Stimulated activated CD8-positive, alpha-beta memory T cell treated with anti-CD3 and anti-CD28 coated beads, Interleukin-15, amount 100 ng/mL, for 48 hours (primary cell): ENCODE measurements around the gene CTDNEP1.

Experiments used
- DNase-seq, 2 donors: peaks; one replicate each; pipeline ENCODE4 v3.0.0-alpha.2; 2020; ENCODE audit warnings: low read depth in 2 of 2

Gene CTDNEP1

DNA sequence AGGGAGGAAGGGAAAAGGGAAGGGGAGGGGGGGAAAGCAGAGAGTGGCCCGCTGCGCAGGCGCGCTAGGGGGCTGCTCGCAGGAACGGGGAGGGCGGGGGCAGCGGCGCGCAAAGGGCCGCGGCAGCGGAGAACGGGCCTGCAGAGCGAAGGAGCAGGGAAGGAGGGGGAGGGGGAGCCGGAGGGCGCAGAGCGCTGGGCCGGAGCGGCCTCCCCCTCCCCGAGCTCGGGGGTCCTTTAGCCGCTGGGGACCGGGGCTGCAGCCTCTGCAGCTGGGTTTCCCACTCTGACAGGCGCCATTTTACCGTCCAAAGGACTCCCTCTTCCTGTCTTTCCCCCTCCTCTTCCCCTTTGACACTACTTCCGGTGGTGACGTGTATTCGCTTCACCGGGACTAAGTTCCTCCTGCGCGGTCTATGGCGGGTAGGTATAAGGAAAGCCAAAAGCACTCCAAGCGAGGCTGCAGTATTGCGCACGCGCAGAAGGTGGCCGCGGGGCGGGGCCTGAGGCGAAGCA is at the start of gene CTDNEP1:
CTDNEP1 (minus strand) TSS at position 74 of the 515 bp plus-strand sequence. CDS start 438 bp downstream, outside the sequence.
- peak; percentile 95 to 98 for DNase-seq

DNA sequence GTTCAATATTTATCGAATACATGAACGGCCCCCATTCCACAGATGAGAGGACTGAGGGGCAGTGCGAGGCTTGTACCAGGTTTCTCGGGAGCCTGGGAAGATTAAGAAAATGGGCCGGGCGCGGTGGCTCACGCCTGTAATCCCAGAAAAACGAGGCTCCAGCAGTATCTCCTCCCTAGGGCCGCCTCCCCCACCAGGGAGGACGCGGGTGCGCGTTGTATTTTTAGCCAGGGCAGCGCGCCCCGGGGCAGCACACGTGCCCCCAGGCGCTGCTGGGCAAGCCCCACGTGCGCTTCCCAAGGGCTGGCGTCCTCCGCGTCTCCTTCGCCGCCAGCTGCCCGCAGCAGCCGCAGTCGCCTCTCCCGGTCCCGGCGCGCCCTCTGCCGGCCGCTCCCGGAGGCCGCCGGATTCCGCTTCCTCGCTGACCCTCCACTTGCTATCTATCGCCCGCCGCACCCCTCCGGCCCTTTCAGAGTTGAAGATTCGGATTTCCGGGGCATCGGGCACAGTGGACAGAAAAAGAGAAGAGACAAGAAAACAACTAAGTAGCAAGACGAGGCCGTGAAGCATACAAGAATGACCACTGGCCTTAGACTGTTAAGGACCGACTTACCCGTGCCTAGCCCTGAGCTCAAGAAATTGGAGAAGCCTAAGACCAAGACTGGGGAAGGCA is 44.8 kb upstream of the CTDNEP1 start:
- peak; percentile 60 to 61 for DNase-seq

DNA sequence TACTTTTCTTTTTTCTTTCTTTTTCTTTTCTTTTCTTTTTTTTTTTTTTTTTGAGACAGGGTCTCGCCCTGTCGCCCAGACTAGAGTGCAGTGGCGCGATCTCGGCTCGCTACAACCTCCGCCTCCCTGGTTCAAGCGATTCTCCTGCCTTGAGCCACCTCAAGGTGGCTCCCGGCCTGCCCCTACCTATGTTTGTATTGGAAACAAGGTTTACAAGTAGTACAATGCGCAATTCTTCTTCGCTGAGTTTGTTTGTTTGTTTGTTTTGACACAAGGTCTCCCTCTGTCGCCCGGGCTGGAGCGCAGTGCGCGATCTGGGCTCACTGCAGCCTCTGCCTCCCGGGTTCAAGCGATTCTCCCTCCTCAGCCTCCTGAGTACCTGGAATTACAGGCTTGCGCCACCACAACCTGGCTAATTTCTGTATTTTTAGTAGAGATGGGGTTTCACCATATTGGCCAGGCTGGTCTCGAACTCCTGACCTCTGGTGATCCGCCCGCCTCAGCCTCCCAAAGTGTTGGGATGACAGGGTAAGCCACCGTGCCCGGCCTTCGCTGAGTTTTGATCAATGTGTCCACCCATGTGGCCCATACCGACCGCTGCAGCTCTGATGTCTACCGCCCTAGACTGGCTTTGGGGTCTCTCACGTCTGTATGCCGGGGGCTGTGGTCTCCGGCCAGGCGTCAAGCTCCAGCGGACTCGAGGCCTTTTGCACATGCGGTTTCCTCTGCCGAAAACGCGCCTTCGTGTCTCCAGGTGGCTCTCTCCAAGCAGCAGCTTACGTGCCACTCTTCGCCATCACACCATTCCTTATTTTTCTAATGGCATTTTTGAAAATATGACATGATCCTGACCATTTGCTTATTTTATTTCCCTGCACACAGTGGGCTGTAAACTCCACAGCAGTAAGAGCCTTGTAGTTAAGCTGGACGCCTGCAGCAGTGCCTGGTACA is 44.0 kb upstream of the CTDNEP1 start:
- DNase-seq = no peak

DNA sequence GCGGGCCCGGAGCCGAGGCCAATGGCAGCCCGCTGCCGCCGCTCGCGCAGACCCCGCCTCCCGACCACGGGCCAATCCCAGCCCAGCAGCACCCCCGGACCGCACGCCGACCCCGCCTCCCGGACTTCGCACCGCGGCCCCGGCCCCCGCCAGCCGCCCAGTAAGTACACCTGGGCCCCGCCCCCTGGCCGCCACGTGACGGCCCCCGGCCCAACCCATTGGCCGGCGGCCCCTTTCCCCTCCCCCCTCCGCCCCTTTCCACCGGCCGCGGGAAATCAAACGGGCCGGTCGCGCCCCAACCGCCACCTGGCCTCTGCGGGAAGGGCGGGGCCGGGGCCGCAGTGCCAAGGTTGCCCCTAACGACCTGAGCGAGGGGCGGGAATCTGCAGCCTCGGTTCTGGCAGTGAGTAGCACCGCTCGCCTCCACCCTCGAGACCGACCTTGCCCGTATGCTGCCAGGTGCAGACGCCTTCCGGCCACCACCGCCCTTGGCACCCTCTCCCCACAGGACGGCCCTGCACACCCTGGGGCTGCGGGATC is 43.1 kb upstream of the CTDNEP1 start, which contains the start of gene YBX2:
YBX2 (minus strand) TSS at position 26 of the 540 bp plus-strand sequence. CDS start 139 bp downstream, outside the sequence.
- DNase-seq = peak; percentile 70 to 81

DNA sequence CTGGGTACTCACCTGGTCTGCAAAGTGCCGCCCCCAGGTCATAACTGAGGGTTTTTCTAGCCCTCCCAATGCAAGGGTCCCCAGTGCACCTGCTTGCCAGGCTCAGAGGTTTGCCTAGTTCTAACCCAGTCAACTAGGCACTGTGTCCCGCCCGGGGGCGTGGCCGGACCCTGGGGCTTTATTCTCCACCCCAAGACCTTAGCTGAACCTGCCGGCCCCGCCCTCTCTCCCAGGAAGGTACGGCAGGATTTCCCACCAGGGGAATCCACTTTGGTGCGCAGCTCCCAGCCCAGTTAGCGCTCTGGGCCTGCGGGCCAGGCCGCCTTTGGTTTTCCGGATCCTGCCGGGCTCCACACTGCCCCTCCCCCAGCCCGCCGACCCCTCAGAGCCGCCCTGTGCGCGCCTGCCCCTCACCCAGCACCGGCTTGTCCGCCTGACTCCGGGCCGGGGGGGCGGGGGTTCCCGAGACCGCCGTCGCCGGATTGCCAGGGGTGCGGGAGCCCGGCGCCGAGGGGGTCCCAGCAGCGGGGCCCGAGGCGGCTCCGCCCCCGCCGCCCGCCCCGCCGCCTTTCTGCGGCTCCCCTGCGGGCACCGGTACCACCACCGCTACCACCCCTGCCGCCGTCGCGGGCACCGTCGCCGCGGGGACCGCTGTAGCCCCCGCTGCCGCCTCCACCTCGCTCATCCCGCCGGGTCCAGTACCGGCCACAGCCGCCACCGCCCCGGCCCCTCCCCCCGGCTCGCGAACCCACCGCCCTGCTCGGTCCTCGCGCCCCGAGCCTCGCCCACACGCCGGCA is 42.5 kb upstream of the CTDNEP1 start:
- DNase-seq = no peak

DNA sequence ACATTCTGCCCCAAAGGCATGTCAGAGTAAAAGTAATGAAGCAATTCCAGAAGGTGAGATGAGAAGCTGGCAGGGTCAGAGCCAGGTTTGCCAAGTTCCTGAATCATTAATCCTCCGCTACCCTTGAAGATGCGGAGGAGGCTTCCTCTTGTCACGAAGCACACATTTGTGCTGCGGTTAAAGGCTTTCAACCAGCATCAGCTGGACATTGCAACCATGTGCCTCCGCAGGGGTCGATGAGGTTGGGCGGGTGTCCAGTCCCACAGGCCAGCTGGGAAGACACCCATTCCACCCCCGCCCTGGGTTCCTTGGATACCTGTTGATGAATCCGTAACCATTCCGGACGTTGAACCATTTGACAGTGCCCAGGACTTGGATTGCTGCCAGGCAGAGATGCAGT is 41.6 kb upstream of the CTDNEP1 start:
- DNase-seq = no peak

DNA sequence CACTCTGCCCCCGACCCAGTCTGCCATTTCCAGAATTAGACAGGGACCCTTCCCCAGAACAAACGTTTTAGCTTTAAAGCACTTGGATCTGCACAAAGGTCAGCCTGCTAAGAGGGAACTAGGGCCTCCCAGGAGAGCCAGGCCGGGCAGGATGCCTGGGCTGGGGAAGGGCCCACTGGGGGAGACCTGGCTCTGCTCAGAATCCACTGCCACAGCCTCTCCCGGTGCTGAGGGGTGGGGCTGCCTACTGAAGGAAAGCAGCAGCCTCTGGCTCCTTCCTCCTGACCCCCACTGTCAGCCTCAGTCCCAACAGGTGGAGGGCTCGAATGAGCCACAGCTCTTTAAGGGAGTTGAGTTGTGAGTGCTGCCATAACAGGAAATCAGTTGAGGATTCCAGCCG is 41.2 kb upstream of the CTDNEP1 start:
- DNase-seq = no peak

DNA sequence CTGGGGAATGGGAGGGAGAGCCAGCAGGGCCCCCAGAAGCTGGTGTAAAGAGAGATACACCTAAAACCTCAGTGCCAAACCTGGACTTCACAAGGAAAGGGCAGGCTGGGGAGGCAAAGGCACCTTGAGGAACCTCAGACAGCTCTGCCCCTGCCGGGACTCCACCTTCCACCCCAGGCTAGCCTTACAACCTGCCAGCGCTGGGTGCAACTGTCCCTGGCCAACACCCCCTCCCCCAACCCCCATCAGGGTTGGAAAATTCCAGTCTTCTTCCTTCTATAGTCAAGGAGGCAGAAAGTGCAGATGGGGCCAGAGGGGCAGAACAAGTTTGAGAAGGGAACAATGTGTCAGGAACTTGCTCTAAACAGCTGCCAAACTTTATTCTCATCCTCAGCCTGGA is 40.7 kb upstream of the CTDNEP1 start:
- no peak for DNase-seq

GRCh38 chr17:7290685-7291084 is 39.2 kb upstream of the CTDNEP1 start:
- DNase-seq = no peak

DNA sequence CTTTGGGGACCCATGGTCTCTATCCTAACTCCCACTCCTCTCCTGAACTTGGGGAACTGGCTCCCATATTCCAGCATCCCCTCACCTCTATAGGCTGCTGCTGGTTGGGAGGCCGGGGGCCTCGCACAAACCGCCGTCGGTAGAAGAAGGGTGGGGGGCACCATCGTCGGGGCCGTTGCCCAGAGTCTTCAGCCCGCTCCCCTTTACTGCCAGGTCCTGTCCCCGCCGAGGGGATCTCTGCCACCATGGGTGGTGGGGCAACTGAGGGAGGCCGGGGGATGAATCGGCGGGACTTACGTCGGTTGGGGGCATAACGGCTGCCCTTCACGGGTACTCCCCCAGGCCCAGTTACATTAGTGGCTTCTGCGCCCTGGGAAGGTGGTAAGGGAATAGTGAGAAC is 38.6 kb upstream of the CTDNEP1 start:
- no peak for DNase-seq

- no peak for DNase-seq
Measured at GRCh38 chr17:7289256-7290032, 37.9 kb upstream of the CTDNEP1 start.

DNA sequence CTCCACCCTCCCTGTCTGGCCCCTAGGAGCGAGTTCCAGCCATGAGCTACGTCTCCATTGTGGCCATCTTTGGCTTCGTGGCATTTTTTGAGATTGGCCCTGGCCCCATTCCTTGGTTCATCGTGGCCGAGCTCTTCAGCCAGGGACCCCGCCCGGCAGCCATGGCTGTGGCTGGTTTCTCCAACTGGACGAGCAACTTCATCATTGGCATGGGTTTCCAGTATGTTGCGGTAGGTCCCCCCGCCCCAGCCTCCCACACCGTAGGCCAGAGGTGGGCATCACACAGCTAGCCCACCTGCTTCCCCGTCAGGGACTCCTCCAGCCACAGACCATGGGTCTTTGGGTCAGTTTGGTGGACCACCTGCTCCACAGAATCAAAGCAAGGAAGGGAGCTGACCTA is 34.1 kb upstream of the CTDNEP1 start:
- DNase-seq = no peak

DNA sequence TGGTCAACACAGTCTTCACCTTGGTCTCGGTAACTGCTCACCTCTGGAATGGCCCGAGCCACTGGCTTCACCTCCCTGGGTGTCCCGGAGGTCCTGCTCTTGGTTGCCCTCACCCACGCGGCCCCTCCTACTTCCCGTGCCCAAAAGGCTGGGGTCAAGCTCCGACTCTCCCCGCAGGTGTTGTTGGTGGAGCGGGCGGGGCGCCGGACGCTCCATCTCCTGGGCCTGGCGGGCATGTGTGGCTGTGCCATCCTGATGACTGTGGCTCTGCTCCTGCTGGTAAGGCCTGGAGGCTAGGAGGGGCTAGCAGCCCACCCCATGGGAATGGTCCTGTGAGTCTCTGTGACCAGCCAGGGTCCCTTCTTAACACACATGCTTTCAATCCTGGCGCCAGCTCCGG is 33.4 kb upstream of the CTDNEP1 start:
- DNase-seq = no peak

DNA sequence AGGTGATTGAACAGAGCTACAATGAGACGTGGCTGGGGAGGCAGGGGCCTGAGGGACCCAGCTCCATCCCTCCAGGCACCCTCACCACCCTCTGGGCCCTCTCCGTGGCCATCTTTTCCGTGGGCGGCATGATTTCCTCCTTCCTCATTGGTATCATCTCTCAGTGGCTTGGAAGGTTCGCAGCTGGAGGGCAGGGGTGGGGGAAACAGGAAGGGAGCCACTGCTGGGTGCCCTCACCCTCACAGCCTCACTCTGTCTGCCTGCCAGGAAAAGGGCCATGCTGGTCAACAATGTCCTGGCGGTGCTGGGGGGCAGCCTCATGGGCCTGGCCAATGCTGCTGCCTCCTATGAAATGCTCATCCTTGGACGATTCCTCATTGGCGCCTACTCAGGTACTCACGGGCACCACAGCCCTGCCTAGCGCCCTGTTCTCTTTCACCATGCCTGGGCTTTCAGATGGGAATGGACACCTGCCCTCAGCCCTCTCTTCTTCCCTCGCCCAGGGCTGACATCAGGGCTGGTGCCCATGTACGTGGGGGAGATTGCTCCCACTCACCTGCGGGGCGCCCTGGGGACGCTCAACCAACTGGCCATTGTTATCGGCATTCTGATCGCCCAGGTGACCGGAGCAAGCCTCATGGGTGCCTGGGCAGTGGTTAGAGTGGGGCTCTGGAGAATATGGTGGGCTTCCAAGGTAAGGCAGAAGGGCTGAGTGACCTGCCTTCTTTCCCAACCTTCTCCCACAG is 32.1 kb upstream of the CTDNEP1 start:
- DNase-seq = no peak

- no peak for DNase-seq
Measured at GRCh38 chr17:7282752-7283321, 31.3 kb upstream of the CTDNEP1 start.

GRCh38 chr17:7281953-7282751 is 30.6 kb upstream of the CTDNEP1 start:
- DNase-seq = no peak

GRCh38 chr17:7281074-7281952 is 29.8 kb upstream of the CTDNEP1 start, which contains the start of gene SLC2A4:
Gene SLC2A4, plus strand, starts transcription at chr17:7281718. Its CDS starts 217 bp downstream, at chr17:7281935.
- peak; percentile 84 to 86 for DNase-seq
